Activated CD4-positive, alpha-beta T cell treated with anti-CD3 and anti-CD28 coated beads, Interleukin-2, amount 10 ng/mL, durations not matched to agents 7 days and 5 days (primary cell): ENCODE data around the gene LCE1C. TPM values are rescaled to one million over a fixed set of nuclear protein-coding genes. Genes with fewer than 3 reads are reported as not detected.

Experiments
- CTCF ChIA-PET: fragments of 350-600 bp; sonication (Branson Sonifier 250); formaldehyde crosslinking; loops from one replicate; lab custom pipeline; 2021; ENCODE audit warnings: antibody characterized with exemption; lab: Charles Lee
- POLR2A ChIA-PET: fragments of 350-600 bp; sonication (Branson Sonifier 250); formaldehyde crosslinking; loops from one replicate; lab custom pipeline; 2021; ENCODE audit warnings: antibody characterized with exemption; lab: Charles Lee
- DNase-seq: peaks from one replicate; pipeline ENCODE4 v3.0.0-alpha.2; 2020
- H3K27ac Mint-ChIP-seq: one replicate; pipeline ENCODE4 v1.8.0; 2021; ENCODE audit warnings: mild to moderate bottlenecking, moderate library complexity, mixed read lengths
- H3K27me3 Mint-ChIP-seq: one replicate; pipeline ENCODE4 v1.8.0; 2021; ENCODE audit warnings: mixed read lengths
- H3K36me3 Mint-ChIP-seq: one replicate; pipeline ENCODE4 v1.8.0; 2021; ENCODE audit warnings: low read depth, mixed read lengths
- H3K4me1 Mint-ChIP-seq: one replicate; pipeline ENCODE4 v1.8.0; 2021; ENCODE audit warnings: mixed read lengths
- H3K4me3 Mint-ChIP-seq: one replicate; pipeline ENCODE4 v1.8.0; 2021; ENCODE audit warnings: mild to moderate bottlenecking, moderate library complexity, mixed read lengths
- H3K9me3 Mint-ChIP-seq: one replicate; pipeline ENCODE4 v1.8.0; 2021; ENCODE audit warnings: mixed read lengths
- total RNA-seq, 2 experiments: library from RNA; stranded (reverse); gene quantifications; one replicate each; pipeline ENCODE4 v1.2.3, GENCODE V29; 2021

Gene LCE1C
- total RNA-seq, 2 experiments from 2014 or later = not detected

DNA sequence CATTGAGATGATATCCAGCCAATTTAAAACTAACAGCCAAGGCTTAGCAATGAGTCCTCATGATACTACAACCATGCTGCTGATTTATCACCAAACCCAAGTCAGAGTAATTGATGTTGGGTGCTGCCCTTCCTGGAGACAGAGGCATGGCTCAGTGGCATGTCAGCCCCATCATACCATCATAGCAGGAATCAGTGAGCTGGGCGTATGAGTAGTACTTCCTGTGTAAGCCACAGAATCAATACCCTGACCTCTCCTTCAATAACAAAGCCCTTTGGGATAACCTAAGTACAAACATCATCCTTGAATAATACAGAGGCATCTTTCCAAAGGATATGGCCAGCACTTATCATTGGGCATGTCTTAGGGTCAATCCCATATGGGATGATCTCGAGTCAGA, 23.4 kb downstream of the LCE1C start:
- DNase-seq = no peak
- Mint-ChIP-seq H3K4me3 (no peak overlapping the region), H3K4me1 (no peaks in the 10 kb centered on the region), H3K36me3 (no peaks in the 10 kb centered on the region), H3K27ac (no peak overlapping the region), H3K27me3 (peaks cover 15% of the 10 kb centered on the region), H3K9me3 (no peaks in the 10 kb centered on the region)
- ChIA-PET POLR2A (no interaction called here), CTCF (no interaction called here)

DNA sequence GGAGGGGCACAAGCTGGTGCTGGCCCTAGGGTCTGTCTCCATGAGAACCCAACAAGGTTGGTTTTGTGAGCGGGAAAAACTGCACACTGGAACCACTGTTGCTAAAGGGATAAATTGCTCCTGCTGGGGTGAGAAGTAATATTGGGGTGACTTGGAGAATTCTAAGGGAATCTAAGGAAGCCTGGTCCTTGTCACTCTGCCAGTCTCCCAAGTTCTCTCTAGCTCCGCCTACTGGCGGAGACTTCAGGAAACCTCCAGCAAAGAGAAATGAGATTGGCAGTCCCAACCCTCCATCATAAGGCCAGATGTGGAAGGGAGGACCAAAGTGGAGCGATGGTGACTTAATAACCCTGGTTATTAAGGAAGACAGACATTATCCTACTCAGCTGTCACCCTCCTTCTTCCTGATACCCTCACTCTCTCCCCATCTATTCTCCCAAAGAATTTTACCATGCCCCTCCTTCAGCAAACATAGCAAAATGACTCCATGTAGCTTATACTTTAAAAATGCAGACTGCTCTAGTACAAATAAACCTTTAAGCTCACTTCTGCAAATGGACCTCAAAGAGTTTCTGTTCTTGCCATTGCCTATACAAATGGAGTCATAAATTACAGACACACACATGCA, 28.8 kb downstream of the LCE1C start:
- H3K4me1 Mint-ChIP-seq = no peaks in the 10 kb centered on the region
- H3K36me3 Mint-ChIP-seq = no peaks in the 10 kb centered on the region
- POLR2A ChIA-PET = no interaction called here
- peaks cover 8% of the 10 kb centered on the region for H3K27me3 Mint-ChIP-seq
- H3K4me3 Mint-ChIP-seq = no peak overlapping the region
- no peak for DNase-seq
- no peaks in the 10 kb centered on the region for H3K9me3 Mint-ChIP-seq
- H3K27ac Mint-ChIP-seq = no peak overlapping the region
- CTCF ChIA-PET = no interaction called here

DNA sequence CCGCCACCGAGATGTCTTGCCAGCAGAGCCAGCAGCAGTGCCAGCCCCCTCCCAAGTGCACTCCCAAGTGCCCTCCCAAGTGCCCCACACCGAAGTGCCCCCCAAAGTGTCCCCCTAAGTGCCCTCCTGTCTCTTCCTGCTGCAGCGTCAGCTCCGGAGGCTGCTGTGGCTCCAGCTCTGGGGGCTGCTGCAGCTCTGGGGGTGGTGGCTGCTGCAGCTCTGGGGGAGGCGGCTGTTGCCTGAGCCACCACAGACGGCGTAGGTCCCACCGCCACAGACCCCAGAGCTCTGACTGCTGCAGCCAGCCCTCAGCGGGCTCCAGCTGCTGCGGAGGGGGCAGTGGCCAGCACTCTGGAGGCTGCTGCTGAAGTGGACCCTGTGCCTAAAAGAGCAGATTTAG, 30.1 kb downstream of the LCE1C start:
- no peaks in the 10 kb centered on the region for H3K4me1 Mint-ChIP-seq
- no peaks in the 10 kb centered on the region for H3K36me3 Mint-ChIP-seq
- CTCF ChIA-PET = no interaction called here
- DNase-seq = no peak
- H3K27ac Mint-ChIP-seq = no peak overlapping the region
- no peak overlapping the region for H3K4me3 Mint-ChIP-seq
- POLR2A ChIA-PET = no interaction called here
- H3K9me3 Mint-ChIP-seq = no peaks in the 10 kb centered on the region
- peaks cover 10% of the 10 kb centered on the region for H3K27me3 Mint-ChIP-seq

DNA sequence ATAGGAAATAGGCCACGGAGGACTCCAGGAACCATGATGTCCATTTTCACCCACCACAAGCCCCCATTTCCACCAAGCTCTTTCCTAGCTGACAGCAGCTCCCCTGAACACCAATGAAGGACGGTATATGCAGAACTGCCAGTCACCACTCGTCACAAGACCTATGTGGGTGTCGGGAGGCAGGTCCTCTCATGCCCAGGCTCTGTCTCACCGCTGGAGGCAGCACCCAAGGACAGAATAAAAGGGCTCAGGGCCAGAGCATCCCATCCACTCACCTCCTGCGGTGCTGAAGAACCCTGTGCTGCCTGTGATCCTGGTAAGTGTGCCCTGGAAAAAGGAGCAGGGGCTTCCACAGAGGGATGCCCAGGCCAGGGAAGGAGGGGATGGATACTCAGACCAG, 31.6 kb downstream of the LCE1C start, which contains the start of gene LCE1F:
Gene LCE1F (plus strand): TSS at position 266 of the 400 bp plus-strand sequence. CDS start 1,232 bp downstream, outside the sequence.
- ChIA-PET POLR2A (no interaction called here), CTCF (no interaction called here)
- Mint-ChIP-seq H3K27me3 (peaks cover 6% of the 10 kb centered on the region), H3K4me3 (no peak within 1 kb of the TSS), H3K27ac (no peak within 1 kb of the TSS), H3K9me3 (no peaks in the 10 kb centered on the region), H3K36me3 (no peaks in the 10 kb centered on the region), H3K4me1 (no peaks in the 10 kb centered on the region)
- DNase-seq = no peak

DNA sequence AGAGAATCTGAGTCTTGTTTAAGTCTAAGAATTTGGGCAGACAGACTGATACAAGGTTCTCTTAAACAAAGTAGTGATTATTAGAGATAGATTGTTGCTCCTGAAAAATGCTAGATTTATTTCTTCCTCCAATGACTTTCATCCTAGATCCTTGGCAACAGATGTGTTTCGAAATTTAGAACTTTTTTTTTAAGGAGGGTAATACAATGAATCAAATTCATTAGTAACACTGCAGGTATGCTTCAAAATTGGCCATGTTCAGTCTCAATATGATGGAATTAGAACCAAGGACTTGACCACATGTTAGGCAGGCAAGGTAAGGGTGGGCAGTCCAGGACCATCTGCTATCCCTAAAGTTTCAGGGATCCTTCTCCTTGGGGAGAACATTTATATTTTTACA, 36.0 kb downstream of the LCE1C start:
- no peak overlapping the region for H3K27ac Mint-ChIP-seq
- no peak for DNase-seq
- ChIA-PET CTCF (no interaction called here), POLR2A (no interaction called here)
- H3K9me3 Mint-ChIP-seq = no peaks in the 10 kb centered on the region
- H3K4me1 Mint-ChIP-seq = no peaks in the 10 kb centered on the region
- no peaks in the 10 kb centered on the region for H3K36me3 Mint-ChIP-seq
- no peak overlapping the region for H3K4me3 Mint-ChIP-seq
- H3K27me3 Mint-ChIP-seq = peaks cover 6% of the 10 kb centered on the region

DNA sequence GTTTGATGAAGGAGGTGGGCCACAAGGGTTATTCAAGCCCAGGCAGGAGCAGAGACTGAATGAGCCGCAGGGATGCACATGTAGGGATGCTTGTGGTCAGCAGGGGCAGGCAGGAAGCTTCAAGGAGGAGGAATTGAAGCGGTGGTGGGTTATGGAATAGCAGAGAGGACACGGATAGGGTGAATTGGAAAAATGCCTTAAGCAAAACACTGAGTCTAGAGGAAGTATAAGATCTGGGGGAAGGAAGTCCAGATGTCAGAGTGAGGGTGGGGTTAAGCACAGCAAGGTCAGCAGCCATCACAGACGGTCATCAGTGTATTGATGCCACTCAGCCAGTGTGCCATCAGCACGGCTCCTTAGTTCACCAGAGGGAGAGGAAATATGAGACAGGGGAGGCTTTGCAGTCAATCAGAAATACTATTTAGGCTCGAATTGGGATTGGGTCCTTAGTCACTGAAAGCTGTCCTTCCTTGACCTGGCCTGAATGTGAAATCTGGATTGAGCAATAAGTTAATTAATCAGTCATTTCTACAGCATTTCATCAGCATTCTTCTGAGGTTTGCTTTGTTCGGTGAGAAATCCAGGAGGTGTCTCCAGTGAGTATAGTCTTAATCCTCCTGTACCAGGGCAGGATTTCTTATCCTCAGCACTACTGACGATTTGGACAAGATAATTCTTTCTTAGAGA, 37.5 kb downstream of the LCE1C start:
- Mint-ChIP-seq H3K4me1 (no peaks in the 10 kb centered on the region), H3K27me3 (peaks cover 5% of the 10 kb centered on the region), H3K27ac (no peak overlapping the region), H3K9me3 (no peaks in the 10 kb centered on the region), H3K36me3 (no peaks in the 10 kb centered on the region), H3K4me3 (no peak overlapping the region)
- CTCF ChIA-PET = no interaction called here
- DNase-seq = no peak
- POLR2A ChIA-PET = no interaction called here

DNA sequence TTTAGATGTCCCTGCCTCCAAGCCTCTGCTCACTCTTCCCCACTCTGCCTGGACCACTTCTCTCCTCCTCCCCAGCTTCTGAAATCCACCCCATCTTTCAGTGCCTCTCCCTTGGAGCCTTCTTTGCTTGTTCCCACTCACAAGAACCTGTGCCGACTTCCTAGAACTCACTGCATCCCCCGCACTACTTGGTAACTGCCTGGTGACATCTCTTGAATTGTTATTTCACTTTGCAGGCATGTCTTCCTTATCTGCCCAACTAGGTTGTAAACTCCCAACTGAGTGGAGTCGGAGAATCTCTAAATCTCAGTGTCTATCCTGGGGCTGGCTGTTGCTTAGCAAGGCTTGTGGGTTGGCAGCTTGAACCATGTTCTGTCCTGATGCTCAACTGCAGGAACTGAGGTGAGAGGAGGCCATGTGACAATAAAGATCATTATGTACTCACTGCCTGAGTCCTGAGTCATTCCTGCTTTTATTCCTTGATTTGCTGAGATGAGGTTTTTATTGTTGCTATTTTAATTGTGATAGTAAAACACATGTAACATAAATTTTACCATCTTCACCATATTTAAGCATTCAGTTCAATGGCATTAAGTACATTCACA, 44.7 kb downstream of the LCE1C start:
- ChIA-PET CTCF (no interaction called here), POLR2A (no interaction called here)
- Mint-ChIP-seq H3K4me1 (no peaks in the 10 kb centered on the region), H3K27ac (no peak overlapping the region), H3K27me3 (no peaks in the 10 kb centered on the region), H3K4me3 (no peak overlapping the region), H3K36me3 (no peaks in the 10 kb centered on the region), H3K9me3 (no peaks in the 10 kb centered on the region)
- DNase-seq = no peak

DNA sequence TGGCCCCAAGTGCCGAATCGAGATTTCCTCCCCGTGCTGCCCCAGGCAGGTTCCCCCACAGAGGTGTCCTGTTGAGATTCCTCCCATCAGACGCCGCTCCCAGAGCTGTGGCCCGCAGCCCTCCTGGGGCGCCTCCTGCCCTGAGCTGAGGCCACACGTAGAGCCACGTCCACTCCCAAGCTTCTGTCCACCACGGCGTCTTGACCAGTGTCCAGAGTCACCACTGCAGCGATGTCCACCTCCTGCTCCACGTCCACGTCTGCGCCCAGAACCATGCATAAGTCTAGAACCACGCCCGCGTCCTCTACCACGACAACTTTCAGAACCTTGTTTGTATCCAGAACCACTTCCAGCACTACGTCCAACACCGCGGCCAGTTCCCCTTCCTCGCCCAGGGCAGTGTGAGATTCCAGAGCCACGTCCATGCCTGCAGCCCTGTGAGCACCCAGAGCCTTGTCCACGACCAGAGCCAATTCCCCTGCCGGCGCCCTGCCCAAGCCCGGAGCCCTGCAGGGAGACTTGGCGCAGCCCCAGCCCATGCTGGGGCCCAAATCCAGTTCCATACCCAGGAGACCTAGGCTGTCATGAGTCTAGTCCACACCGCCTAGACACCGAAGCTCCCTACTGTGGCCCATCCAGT, 45.8 kb downstream of the LCE1C start:
- no peak for DNase-seq
- no peak overlapping the region for H3K27ac Mint-ChIP-seq
- no peaks in the 10 kb centered on the region for H3K36me3 Mint-ChIP-seq
- CTCF ChIA-PET = no interaction called here
- H3K4me3 Mint-ChIP-seq = no peak overlapping the region
- POLR2A ChIA-PET = no interaction called here
- no peaks in the 10 kb centered on the region for H3K4me1 Mint-ChIP-seq
- H3K27me3 Mint-ChIP-seq = no peaks in the 10 kb centered on the region
- no peaks in the 10 kb centered on the region for H3K9me3 Mint-ChIP-seq

DNA sequence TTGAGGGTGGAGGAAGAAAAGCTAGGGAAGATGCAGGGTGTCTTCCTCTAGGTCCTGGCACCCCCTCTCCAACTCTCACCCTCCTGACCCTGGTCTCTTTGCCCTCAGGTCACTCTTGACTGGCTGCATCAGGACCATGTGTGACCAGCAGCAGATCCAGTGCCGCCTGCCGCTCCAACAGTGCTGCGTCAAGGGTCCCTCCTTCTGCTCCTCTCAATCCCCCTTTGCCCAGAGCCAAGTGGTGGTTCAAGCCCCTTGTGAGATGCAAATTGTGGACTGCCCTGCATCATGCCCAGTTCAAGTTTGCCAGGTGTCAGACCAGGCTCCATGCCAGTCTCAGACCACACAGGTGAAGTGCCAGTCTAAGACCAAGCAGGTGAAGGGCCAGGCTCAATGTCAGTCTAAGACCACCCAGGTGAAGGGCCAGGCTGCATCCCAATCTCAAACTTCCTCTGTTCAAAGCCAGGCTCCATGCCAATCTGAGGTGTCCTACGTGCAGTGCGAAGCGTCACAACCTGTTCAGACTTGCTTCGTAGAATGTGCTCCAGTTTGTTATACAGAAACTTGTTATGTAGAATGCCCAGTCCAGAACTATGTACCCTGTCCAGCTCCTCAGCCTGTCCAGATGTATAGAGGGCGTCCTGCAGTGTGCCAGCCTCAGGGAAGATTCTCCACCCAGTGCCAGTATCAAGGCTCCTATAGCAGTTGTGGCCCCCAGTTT, 46.8 kb downstream of the LCE1C start:
- H3K4me1 Mint-ChIP-seq = no peaks in the 10 kb centered on the region
- CTCF ChIA-PET = no interaction called here
- no peaks in the 10 kb centered on the region for H3K36me3 Mint-ChIP-seq
- POLR2A ChIA-PET = no interaction called here
- H3K4me3 Mint-ChIP-seq = no peak overlapping the region
- no peak overlapping the region for H3K27ac Mint-ChIP-seq
- no peak for DNase-seq
- H3K9me3 Mint-ChIP-seq = no peaks in the 10 kb centered on the region
- peaks cover under 1% of the 10 kb centered on the region for H3K27me3 Mint-ChIP-seq

DNA sequence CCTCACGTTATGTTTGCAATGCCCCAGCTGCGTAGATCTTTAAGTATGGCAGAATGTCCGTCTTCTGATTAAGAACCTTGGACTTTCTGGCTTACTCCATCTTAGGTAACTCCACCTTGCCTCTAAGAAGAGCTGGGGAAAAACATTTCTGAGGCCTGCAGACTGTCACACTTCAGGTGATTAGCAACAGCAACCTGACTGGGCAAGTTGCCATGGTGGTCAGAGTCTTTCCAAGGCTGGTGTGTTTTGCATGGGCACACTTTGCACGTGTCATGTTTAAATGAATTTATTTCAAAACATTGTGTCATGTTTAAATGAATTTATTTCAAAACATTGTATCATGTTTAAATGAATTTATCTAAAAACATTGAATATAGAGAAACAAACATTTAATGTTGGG, 47.8 kb downstream of the LCE1C start:
- DNase-seq = no peak
- ChIA-PET POLR2A (no interaction called here), CTCF (interaction anchor here (0.5 kb wide), 1 partner anchor 664 kb away, joined by 3 read pairs; no protein-coding TSS in a partner anchor)
- Mint-ChIP-seq H3K4me3 (no peak overlapping the region), H3K9me3 (no peaks in the 10 kb centered on the region), H3K4me1 (no peaks in the 10 kb centered on the region), H3K36me3 (no peaks in the 10 kb centered on the region), H3K27me3 (peaks cover 9% of the 10 kb centered on the region), H3K27ac (no peak overlapping the region)

DNA sequence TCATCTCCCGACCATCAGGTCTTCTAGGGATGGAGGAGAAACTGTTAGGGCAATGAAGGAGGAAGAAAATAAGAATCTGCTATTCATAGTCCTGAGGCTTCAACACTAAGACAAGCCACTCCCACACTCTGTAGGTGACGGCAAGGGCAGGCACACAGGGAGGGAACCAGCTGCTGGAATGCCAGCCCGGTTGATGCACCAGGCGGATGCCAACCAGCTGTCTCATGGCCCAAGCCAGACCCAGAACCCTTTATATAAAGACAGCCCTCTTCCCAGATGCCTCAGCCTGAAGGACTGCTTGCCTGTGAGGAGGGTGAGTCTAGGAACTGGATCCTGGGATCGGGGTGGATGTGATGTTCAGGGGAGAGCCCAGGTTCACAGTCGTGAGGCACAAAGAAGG, 48.7 kb downstream of the LCE1C start, which contains the start of gene KPRP:
Gene KPRP (plus strand): TSS at position 279 of the 400 bp plus-strand sequence. CDS start 1,564 bp downstream, outside the sequence.
- Mint-ChIP-seq H3K36me3 (no peaks in the 10 kb centered on the region), H3K4me1 (no peaks in the 10 kb centered on the region), H3K9me3 (no peaks in the 10 kb centered on the region), H3K27ac (no peak within 1 kb of the TSS), H3K27me3 (peaks cover 11% of the 10 kb centered on the region), H3K4me3 (no peak within 1 kb of the TSS)
- DNase-seq = no peak
- ChIA-PET CTCF (no interaction called here), POLR2A (no interaction called here)

DNA sequence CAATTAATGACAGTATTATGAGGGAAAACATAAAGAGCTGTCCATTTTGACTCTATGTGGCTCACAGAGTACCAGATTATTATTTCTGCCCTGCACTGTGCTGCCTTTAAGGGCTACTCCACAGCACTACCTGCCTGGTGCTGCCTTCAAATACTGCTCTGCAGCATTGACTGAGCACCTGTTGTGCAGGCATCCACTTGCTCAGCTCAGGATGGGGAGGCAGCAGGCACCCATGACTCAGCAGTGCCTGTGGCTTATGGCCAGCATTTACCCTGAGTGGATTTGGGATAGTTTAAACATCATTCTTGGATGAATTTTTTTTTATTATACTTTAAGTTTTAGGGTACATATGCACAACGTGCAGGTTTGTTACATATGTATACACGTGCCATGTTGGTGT, 49.6 kb downstream of the LCE1C start:
- Mint-ChIP-seq H3K4me1 (no peaks in the 10 kb centered on the region), H3K27ac (no peak overlapping the region), H3K9me3 (no peaks in the 10 kb centered on the region), H3K27me3 (peaks cover 14% of the 10 kb centered on the region), H3K4me3 (no peak overlapping the region), H3K36me3 (no peaks in the 10 kb centered on the region)
- no peak for DNase-seq
- ChIA-PET POLR2A (no interaction called here), CTCF (no interaction called here)
